ENCODE results near the gene TRAF1.

TRAF1 gene

DNA sequence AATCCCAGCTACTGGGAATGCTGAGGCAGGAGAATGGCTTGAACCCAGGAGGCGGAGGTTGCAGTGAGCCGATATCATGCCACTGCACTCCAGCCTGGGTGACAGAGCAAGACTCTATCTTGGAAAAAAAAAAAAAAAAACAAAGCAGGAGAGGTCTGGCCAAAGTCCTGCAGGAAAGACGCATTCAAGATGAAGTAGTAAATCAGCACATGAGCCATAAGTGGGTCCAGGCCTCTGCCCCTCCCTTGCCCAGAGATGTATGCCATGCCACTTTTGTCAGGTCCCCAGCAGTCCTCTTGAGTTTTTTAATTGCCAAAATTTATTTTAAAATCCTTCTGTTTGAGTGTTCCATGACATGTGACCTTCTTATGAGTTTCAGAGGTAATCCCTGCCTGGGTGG is 41.1 kb downstream of the TRAF1 start:
- DNase-seq, result no peak

GRCh38 chr9:120883608-120883996 is 43.0 kb downstream of the TRAF1 start:
- DNase-seq, result no peak

DNA sequence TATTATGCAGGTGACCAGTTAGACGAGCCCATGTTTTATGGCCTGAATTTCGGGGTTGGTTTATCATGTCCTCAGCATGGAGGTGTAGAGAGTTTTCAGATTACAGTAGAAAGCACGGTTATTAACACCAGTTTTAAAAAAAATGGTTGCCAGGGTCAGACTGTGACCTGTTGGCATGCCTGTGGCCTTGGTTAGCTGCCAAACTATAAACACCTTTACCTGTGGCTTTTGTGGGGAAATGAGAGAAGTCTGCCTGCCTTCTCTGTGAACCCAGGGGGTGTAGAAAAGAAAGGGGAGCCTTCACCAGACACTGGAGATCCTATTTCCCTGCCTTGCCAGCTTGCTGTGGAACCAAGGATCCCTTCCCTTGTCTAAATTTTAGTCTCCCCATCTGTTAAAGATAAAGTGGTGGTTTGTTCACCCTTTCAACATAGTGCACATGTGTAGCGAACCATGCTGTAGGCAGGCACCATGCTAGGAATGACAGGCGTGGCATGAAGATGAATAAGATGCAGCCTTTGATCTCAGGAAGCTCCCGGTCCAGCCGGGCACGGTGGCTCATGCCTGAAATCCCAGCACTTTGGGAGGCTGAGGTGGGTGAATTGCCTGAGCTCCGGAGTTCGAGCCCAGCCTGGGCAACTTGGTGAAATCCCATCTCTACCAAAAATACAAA is 43.5 kb downstream of the TRAF1 start:
- DNase-seq, result no peak

DNA sequence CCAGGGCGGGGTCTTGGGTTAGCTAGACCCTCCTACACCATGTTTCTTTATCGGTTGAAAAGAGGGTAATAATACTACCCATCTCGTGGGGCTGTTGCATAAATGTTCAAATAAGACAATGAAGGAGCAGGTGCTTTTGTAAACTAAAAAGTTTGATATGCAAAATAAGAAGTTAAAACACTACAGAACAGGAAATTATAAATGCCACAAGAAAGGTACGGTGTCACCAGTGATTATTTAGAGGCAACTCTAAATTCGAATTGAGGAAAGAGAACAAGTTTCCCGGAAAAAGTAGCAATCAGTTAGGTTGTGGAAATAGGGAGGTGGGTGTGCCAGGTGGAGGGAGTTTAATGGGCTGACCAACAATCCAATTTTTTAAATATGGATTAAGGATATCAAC is 47.1 kb downstream of the TRAF1 start:
- no peak for DNase-seq

DNA sequence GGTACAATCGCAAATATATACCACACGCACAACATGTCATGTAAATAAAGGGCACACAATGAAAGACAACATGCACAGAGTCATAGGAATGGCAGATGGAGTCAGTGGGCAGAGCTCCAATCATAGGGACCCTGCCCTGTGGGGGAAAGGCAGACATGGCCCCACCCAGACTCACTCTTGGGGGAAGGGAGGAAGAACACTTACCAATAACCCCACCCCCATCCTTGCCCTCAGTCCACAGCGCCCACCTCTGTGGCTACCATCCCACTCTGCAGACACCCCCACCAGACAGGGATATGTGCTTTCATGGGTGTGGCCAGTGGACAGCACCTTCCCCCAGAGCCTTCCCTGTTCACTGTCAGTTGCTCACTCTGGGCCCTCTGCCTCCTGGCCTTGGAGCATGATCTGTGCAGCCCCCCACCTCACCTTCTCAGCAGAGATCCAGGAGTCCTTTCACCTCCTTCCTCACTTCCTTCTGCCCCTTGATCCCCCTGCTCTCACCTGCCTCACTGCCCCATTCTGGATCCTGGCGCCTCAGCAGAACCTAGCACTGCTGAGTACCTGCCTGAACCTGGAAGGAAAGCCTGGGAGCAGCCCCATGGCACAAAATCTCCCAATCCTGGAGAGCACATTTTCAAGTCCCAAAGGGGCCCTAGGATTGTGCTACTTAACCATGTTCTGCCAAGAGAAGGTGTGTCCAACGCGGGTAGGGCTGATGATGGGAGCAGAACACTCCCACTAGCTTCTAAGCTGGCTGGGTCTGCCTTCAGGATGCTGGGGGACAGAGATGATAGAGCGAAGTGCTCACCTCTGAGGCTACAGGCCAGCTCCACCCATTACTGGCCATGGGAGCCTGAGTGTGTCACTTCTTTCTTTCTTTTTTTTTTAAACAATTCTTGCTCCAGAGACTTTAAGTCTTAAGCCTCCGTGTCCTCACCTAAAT is 48.1 kb downstream of the TRAF1 start:
- no peak for DNase-seq

DNA sequence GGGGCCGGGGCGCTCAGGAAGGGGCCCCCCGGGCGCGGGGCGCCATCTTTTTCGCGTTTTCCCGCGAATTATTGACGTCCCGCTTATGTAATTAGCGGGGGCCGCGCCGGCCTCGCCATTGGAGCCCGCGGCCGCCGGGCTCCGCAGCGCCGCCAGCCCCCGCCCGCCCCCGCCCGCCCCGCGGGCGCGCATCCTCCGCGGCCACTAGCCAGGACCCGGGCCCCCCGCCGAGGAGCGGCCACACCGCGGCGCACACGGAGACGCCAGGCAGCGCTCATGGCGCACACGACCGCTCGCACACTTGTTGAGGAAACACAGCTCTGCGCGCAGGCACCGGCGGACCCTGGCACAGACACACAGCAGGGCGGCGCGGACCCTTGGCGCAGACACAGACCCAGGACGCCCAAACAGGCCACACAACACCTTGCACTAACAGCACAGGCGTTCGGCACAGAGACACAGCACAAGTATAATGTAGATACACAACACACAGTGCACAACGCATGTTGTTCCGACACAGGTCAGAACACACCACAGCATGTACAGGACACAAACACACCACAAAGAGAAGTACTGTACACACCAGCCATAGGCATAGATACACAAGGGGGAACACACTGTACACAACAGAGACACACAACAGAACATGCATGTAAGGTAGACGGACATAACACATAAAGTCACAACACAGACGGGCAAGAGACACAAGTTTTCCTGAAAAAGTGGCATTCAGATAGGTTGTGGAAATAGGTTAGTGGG is 49.1 kb downstream of the TRAF1 start:
- peak; percentile 57 for DNase-seq

DNA sequence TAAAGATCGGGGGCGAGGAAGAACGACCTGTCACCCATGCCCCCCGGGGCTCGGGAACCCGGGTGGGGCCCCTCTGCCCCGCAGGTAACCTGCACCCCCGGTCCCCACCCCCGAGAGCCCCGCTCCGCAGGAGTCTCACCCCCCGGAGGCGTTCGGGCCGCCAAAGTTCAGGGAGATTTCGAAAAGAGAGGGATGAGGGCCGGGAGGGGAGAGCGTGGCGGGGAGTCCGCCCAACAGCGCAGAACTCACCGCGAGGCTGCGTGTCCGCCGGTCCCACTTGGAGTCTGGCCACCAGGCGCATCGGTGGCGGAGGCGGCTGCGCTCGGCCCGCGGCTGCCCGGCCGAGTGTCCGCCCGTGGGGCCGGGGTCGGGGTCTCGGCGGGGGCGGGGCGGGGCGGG is 49.8 kb downstream of the TRAF1 start, which contains the start of gene PHF19:
Gene PHF19, minus strand, starts transcription at position 347 of the 399 bp plus-strand sequence. CDS start 2,447 bp downstream, outside the sequence.
- DNase-seq, result peak; percentile 58

- DNase-seq, result peak; percentile 94
Measured at GRCh38 chr9:120875954-120876841, 50.4 kb downstream of the TRAF1 start.

DNA sequence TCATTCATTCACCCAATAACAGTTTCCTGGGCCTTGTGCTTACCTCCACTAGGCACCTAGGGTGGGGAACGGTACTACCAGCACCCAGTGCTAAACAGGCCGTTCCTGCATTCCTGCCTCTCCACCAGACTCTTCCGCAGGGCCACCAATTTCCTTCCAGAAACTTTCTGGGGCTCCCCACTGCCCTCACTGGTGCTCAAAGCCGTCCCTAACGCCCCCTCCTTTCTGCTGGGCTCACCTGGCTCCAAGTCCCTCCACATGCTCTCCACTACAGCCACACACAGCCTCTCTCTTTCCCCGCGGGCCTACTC is 51.0 kb downstream of the TRAF1 start:
- DNase-seq, result no peak

DNA sequence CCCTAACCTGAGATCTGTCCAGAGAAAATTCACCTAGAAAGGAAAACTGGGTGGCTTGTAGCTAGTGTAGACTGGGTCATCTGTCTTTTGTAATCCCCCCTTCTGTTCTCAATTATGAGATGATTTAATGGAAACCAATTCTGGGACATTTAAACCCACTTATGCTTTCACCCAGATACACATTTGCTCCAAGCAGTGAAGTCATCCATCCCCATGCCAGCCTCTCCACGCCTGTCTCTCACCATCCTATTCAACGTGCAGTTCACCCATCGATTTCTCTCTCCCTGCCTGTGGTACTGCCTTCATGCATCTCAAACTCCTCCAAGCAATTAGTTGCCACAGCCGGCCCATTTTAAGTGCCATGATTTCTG is 51.4 kb downstream of the TRAF1 start:
- DNase-seq, result no peak

GRCh38 chr9:120874226-120875194 is 52.1 kb downstream of the TRAF1 start:
- DNase-seq, result no peak

DNA sequence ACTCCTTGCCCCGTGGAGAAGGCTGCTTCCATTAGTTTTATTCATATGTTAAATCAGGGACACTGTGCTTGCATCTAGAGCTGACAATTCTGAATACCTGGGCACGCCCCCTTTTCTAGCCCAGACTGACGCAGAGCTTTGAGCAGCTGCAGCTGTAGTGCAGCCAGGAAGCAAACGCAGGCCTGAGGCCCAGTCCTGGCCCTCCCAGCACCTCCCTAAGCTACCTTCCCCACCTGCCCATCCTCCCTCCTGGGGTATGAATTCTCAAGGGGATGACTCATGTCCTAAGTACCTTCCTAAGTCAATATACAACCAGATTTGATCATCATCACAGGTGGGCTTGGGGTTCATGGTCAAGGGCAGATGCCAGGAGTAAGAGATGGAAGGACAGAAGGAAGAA is 53.1 kb downstream of the TRAF1 start:
- DNase-seq, result peak; percentile 5

- DNase-seq, result no peak
Measured at GRCh38 chr9:120872791-120873502, 53.6 kb downstream of the TRAF1 start.

- DNase-seq, result no peak
Measured at GRCh38 chr9:120870206-120870605, 56.4 kb downstream of the TRAF1 start.

- DNase-seq, result no peak
Measured at GRCh38 chr9:120869726-120870125, 56.9 kb downstream of the TRAF1 start.

DNA sequence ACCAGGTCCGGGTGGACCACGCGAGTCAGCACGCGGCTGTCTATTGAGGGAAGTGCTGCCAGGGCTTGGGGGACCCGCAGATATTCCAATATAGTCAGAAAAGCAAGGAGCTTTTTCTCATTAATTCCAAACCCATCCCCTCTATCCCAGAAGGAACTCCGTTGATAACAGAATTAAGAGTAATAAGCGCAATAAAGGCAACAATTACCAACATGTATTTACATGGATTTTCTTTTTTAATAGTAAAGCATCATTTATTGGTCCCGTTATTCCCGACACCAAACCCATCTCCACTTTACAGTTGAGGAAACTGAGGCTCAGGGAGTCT is 57.3 kb downstream of the TRAF1 start:
- DNase-seq, result no peak

DNA sequence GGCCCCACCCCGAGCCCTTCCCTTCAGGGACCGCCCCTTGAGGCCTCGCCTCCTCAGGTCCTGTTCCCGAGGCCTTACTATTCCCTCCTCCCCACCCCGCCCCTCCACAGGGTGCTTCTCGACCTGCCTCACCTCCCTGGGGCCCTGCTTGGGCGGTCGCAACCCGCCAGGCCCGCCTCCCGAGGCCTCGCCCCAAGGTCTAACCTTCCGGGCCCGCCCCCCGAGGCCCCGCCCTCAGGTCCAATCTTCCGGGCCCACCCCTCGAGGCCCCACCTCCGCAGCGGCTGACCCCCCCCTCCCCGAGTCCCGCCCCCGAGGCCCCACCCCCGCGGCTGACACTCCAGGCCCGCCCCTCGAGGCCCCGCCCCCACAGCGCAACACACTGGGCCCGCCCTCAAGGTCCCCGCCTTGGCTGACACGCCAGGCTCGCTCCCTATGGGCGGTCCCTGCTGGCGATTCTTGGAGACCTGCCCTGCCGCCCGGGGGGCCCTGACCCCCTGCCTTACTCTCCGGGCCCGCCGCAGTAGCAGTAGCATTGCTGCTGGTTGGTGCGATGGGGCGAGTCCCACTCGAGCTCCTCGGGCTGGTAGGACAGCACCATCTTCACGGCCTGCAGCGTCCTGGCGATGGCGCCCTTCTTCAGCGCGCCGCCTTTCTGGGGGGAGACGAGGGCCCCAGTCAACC is 57.8 kb downstream of the TRAF1 start:
- peak; percentile 93 for DNase-seq

DNA sequence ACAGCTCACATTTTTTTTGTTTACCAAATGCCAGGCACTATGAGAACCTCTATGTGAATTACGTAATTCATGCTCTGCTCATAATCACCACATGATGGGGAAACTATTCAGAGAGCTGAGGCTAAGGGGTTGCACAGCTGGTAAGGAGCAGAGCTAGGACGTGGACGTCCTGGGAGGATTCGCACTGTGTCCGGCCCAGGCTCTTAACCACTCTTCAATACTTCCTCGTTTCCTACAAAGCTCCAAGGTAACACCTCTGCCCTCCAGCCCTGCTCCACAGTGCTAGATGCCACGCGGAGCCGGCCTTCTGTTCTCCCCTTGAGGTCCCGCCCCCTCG is 58.3 kb downstream of the TRAF1 start:
- DNase-seq, result peak; percentile 87

DNA sequence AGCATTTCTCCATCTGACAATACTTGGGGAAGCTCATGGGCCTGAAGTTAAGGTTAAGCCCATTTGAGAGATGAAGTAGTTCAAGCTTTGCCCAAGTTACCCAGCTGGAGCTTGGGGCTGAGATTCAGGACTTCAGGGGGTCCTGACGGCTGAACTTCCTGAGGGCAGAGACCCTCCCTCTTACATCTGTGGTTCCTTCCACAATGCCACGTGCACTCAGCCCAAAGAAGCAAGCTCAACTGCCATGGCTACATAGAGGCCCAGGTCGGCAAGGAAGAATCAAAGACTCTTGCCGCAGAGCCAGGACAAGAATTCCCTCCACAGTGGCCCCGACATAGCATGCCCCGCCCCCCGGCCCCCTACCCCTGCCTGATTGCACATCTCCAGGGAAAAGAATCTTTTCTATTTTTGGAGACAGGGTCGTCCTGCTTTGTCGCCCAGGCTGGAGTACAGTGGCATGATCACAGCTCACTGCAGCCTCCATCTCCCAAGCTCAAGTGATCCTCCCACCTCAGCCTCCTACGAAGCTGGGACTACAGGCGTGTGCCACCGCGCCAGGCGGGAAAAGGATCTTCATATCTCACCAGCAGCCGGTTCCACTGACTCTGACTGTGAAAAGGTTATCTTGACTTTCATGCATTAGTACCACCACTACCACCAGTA is 58.8 kb downstream of the TRAF1 start:
- DNase-seq, result no peak

DNA sequence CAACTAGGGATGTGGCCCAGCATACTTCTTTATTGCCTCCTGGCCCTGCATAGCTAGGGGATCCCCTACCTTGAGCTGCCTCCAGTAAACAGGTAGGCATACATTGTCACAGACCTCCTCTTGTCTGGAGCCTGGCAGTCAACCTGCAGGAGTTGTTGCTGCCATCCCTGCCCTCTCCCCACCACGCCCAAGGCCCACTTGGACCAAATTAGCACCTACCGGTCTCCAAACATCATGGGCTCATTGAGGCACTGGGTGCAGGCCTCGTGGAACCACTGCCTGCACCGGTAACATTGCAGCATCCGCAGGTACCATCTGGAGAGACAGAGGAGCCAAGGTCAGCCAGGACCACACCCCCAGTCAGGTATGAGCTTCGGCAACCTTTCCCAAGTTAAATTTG is 59.9 kb downstream of the TRAF1 start:
- DNase-seq, result no peak

Measured in HCEC 1CT (cell line).